ENCODE measurements around the gene PSMD3. TPM values are rescaled to one million over a fixed set of nuclear protein-coding genes. Genes with fewer than 3 reads are reported as not detected.

The PSMD3 gene
- total and polyA plus RNA-seq, 9 of the 15 experiments (the other 6 are each of a cell fraction or from before 2014, with no cell fraction given): 2.0 to 251 (median 135) TPM

DNA sequence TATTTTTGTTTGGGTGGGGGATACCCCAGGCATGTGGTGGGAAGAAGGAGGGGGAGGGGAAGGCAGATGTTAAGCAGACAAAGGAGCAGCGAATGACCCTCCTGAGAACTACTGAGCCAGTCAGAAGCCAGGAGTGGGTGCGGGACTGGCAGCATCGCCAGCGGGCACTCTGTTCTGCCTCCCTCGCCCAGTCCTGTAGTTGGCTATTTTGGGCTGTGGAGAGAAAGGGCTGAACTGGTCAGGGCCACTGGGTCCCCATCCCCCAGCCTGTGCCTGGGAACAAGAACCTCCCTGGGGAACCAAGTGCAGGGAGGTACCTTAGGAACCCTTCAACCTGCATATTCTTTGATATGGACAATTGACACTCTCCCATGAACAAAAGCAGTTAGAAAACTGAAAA is 46.7 kb upstream of the PSMD3 start:
- intact Hi-C loops (cut with micrococcal nuclease): no loop called here
- CTCF ChIA-PET (ENCODE audit: low intra/inter-chr PET ratio): no interaction called here
- POLR2A ChIA-PET: no interaction called here

More for the DNA sequence above, 46.7 kb upstream of the PSMD3 start:
- Histone ChIP-seq H3K4me3 (no peak overlapping the region), H3K4me1 (replicated peaks in 1 of 2; ENCODE audit: control insufficient read depth in 2 of 2, insufficient read depth in 2 of 2, low read length in 2 of 2) (peaks cover 20 to 21% of the 10 kb centered on the region in 2 experiments), H3K9ac (ENCODE audit: insufficient read depth in 1 of 2, low read depth in 2 of 2, low read length in 2 of 2) (0 out of 4 replicates have a peak overlapping the region, but pooled peaks of 1 of the 2 experiments have one; percentile 28), H3K27ac (ENCODE audit: extremely low read depth, low read depth, low read length) (no peak overlapping the region), H4K20me1 (replicated peaks; ENCODE audit: control insufficient read depth, insufficient read depth, low read length) (no peaks in the 10 kb centered on the region), H2AFZ (ENCODE audit: low read depth, low read length) (no peak overlapping the region), H3K36me3 (ENCODE audit: control insufficient read depth, insufficient read depth, low read length) (no peaks in the 10 kb centered on the region), H3K4me2 (ENCODE audit: insufficient read depth, low read length) (no peak overlapping the region), H3K9me1 (ENCODE audit: control insufficient read depth, insufficient read depth, low read length) (no peaks in the 10 kb centered on the region), H3K79me2 (ENCODE audit: control insufficient read depth, insufficient read depth, low read length) (no peaks in the 10 kb centered on the region), H3K27me3 (ENCODE audit: control insufficient read depth in 2 of 2, insufficient read depth in 2 of 2, low read length in 2 of 2) (no peaks in the 10 kb centered on the region), H3K9me3 (replicated peaks; ENCODE audit: control insufficient read depth, insufficient read depth, low read depth, low read length) (no peaks in the 10 kb centered on the region)
- BruUV-seq (replicated peaks): no TSS peak
- in situ Hi-C loops (cut with MboI): no loop called here
- no peak for TF ChIP-seq SAP30 (IDR thresholded peaks at IDR 0.05; ENCODE audit: borderline replicate concordance, insufficient read depth, low read depth, low read length, poor library complexity, severe bottlenecking)
- TF ChIP-seq SNRNP70 (optimal IDR thresholded peaks at IDR 0.05; ENCODE audit: low read depth, low read length): no peak
- TF ChIP-seq ARID1B (IDR thresholded peaks at IDR 0.05): no peak
- TF ChIP-seq HNRNPH1 (optimal IDR thresholded peaks at IDR 0.05; ENCODE audit: low read depth, low read length): no peak
- TF ChIP-seq GTF3C2 (IDR thresholded peaks at IDR 0.05; ENCODE audit: borderline replicate concordance, extremely low read depth, insufficient read length): no peak
- TF ChIP-seq LCOR (CRISPR knock-in tag; IDR thresholded peaks at IDR 0.05): no peak
- TF ChIP-seq, protein P1, sequence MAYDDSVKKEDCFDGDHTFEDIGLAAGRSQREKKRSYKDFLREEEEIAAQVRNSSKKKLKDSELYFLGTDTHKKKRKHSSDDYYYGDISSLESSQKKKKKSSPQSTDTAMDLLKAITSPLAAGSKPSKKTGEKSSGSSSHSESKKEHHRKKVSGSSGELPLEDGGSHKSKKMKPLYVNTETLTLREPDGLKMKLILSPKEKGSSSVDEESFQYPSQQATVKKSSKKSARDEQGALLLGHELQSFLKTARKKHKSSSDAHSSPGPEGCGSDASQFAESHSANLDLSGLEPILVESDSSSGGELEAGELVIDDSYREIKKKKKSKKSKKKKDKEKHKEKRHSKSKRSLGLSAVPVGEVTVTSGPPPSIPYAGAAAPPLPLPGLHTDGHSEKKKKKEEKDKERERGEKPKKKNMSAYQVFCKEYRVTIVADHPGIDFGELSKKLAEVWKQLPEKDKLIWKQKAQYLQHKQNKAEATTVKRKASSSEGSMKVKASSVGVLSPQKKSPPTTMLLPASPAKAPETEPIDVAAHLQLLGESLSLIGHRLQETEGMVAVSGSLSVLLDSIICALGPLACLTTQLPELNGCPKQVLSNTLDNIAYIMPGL (CRISPR knock-in tag; IDR thresholded peaks at IDR 0.05): no peak
- no peak for TF ChIP-seq ZNF584 (CRISPR knock-in tag; IDR thresholded peaks at IDR 0.05; ENCODE audit: low read depth)
- TF ChIP-seq HMGN3 (IDR thresholded peaks at IDR 0.05; ENCODE audit: borderline replicate concordance, extremely low read depth, insufficient read length, low read depth, low read length): no peak
- DNase-seq (ENCODE audit: extremely low read depth in 1 of 4, low spot score in 3 of 4) (no peak), FAIRE-seq (no peak), ATAC-seq (no peak)
- WGBS (ENCODE audit: insufficient coverage, low coverage, missing lambda C conversion rate): 98% methylated on average over 4 of the region's 5 CpGs

Data from K562 (cell line).